IMR-90 (cell line): ENCODE measurements around the gene BICD2. TPM values are rescaled to one million over a fixed set of nuclear protein-coding genes. Genes with fewer than 3 reads are reported as not detected.

ENCODE experiments used
- ATAC-seq: fragments of 200-7000 bp; cut with Tn5 transposase; 2 replicates; pipeline ENCODE4 v1.9.1; 2020; ENCODE audit warnings: low read depth, mild to moderate bottlenecking, moderate library complexity
- BruUV-seq: library from RNA; stranded (reverse); fragments of 400-500 nt; replicated peaks from 2 replicates; lab custom pipeline; 2021; lab: Mats Ljungman, UMichigan
- CTCF ChIA-PET: fragments of 300-600 bp; formaldehyde crosslinking; extraction: SDS; loops from one replicate; lab custom pipeline; 2021; ENCODE audit warnings: antibody characterized with exemption; lab: Yijun Ruan, JAX
- POLR2A ChIA-PET: fragments of 300-600 bp; sonication (Branson Sonifier 250); formaldehyde crosslinking; loops from one replicate; lab custom pipeline; 2022; ENCODE audit warnings: antibody characterized with exemption; ENCODE audit not compliant: unreplicated experiment; lab: Charles Lee
- DNase-seq: peaks from one replicate; pipeline ENCODE4 v3.0.0; 2013
- H2AFZ ChIP-seq: replicated peaks from 2 replicates; pipeline ENCODE3; 2013; ENCODE audit warnings: low read length, mild to moderate bottlenecking; ENCODE audit not compliant: poor library complexity
- H2AK5ac ChIP-seq: 2 replicates; pipeline ENCODE4 v1.6.1; 2013; ENCODE audit warnings: low read depth, low read length, inconsistent platforms
- H2AK9ac ChIP-seq: replicated peaks from 2 replicates; pipeline ENCODE3; 2013; ENCODE audit warnings: mild to moderate bottlenecking, low read depth, low read length, moderate library complexity; ENCODE audit not compliant: poor library complexity
- H2BK120ac ChIP-seq: 2 replicates; pipeline ENCODE4 v1.6.1; 2013; ENCODE audit warnings: low read depth, low read length, inconsistent platforms
- H2BK15ac ChIP-seq: 3 replicates; pipeline ENCODE4 v1.6.1; 2013; ENCODE audit warnings: low read depth, low read length, inconsistent platforms
- H2BK20ac ChIP-seq: 2 replicates; pipeline ENCODE4 v1.6.1; 2013; ENCODE audit warnings: low read depth, mild to moderate bottlenecking, inconsistent platforms, low read length, moderate library complexity
- H2BK5ac ChIP-seq: 2 replicates; pipeline ENCODE4 v1.6.1; 2013; ENCODE audit warnings: mild to moderate bottlenecking, low read depth, low read length, inconsistent platforms; ENCODE audit not compliant: poor library complexity, severe bottlenecking
- H3K14ac ChIP-seq: replicated peaks from 2 replicates; pipeline ENCODE4 v1.6.1; 2013; ENCODE audit warnings: low read depth, low read length, inconsistent platforms
- H3K18ac ChIP-seq: 2 replicates; pipeline ENCODE4 v1.6.1; 2013; ENCODE audit warnings: low read depth, low read length, control low read depth
- H3K23ac ChIP-seq: 2 replicates; pipeline ENCODE4 v1.6.1; 2013; ENCODE audit warnings: low read depth, low read length, inconsistent platforms
- H3K27ac ChIP-seq: 2 replicates; pipeline ENCODE4 v1.5.1; 2013; ENCODE audit warnings: mild to moderate bottlenecking, control low read depth, low read length; ENCODE audit not compliant: insufficient read depth
- H3K27me3 ChIP-seq: 2 replicates; pipeline ENCODE4 v1.6.1; 2013; ENCODE audit warnings: low read length; ENCODE audit not compliant: control insufficient read depth, insufficient read depth
- H3K36me3 ChIP-seq: 2 replicates; pipeline ENCODE4 v1.6.1; 2013; ENCODE audit warnings: low read length, mixed read lengths; ENCODE audit not compliant: control insufficient read depth, insufficient read depth
- H3K4ac ChIP-seq: 2 replicates; pipeline ENCODE4 v1.6.1; 2013; ENCODE audit warnings: low read depth, low read length, inconsistent platforms
- H3K4me1 ChIP-seq: 2 replicates; pipeline ENCODE4 v1.6.1; 2013; ENCODE audit warnings: low read length, mixed read lengths; ENCODE audit not compliant: control insufficient read depth, insufficient read depth
- H3K4me2 ChIP-seq: 2 replicates; pipeline ENCODE4 v1.6.1; 2013; ENCODE audit warnings: low read depth, mild to moderate bottlenecking, control low read depth, low read length, moderate library complexity
- H3K4me3 ChIP-seq: 2 replicates; pipeline ENCODE4 v1.5.1; 2013; ENCODE audit warnings: low read depth, mild to moderate bottlenecking, control low read depth, low read length, moderate library complexity; ENCODE audit not compliant: insufficient read depth
- H3K56ac ChIP-seq: 2 replicates; pipeline ENCODE4 v1.6.1; 2013; ENCODE audit warnings: low read length, inconsistent platforms; ENCODE audit not compliant: insufficient read depth; ENCODE audit errors: extremely low read depth
- H3K79me1 ChIP-seq, 2 experiments: 2 replicates each; pipeline ENCODE4 v1.6.1; 2013; ENCODE audit warnings: low read length in 2 of 2, inconsistent platforms in 1 of 2, low read depth in 1 of 2
- H3K9ac ChIP-seq: 2 replicates; pipeline ENCODE4 v1.6.1; 2013; ENCODE audit warnings: low read depth, low read length, control low read depth
- H3K9me1 ChIP-seq: 2 replicates; pipeline ENCODE4 v1.6.1; 2013; ENCODE audit warnings: low read length, inconsistent platforms; ENCODE audit not compliant: insufficient read depth
- H3K9me3 ChIP-seq: 2 replicates; pipeline ENCODE4 v1.6.1; 2013; ENCODE audit warnings: low read length; ENCODE audit not compliant: control insufficient read depth, insufficient read depth
- H4K20me1 ChIP-seq: 2 replicates; pipeline ENCODE4 v1.6.1; 2013; ENCODE audit warnings: low read length, inconsistent platforms; ENCODE audit not compliant: insufficient read depth
- H4K5ac ChIP-seq: 2 replicates; pipeline ENCODE4 v1.6.1; 2013; ENCODE audit warnings: mild to moderate bottlenecking, low read depth, low read length, control low read depth
- H4K8ac ChIP-seq, 2 experiments: 2 replicates each; pipeline ENCODE4 v1.6.1; 2013; ENCODE audit warnings: low read depth in 2 of 2, low read length in 2 of 2, control low read depth in 1 of 2, inconsistent platforms in 1 of 2
- H4K91ac ChIP-seq: 2 replicates; pipeline ENCODE4 v1.6.1; 2013; ENCODE audit warnings: low read depth, low read length, inconsistent platforms; ENCODE audit not compliant: insufficient read depth
- BHLHE40 ChIP-seq: fragments of 150-350 bp; IDR thresholded peaks from 2 replicates; pipeline ENCODE4 v1.6.1; 2016; ENCODE audit warnings: mild to moderate bottlenecking, low read depth, low read length
- CEBPB ChIP-seq: IDR thresholded peaks from 2 replicates; pipeline ENCODE4 v1.6.1; 2012; ENCODE audit warnings: low read depth, low read length, improper control_type of control experiment
- CHD1 ChIP-seq: IDR thresholded peaks from 2 replicates; pipeline ENCODE4 v1.6.1; 2012; ENCODE audit warnings: low read depth, low read length, improper control_type of control experiment
- CTCF ChIP-seq: conservative IDR thresholded peaks from 2 replicates; pipeline ENCODE4 v1.5.1; 2012; ENCODE audit warnings: mild to moderate bottlenecking, low read depth, low read length, improper control_type of control experiment
- ELK1 ChIP-seq: fragments of 150-350 bp; IDR thresholded peaks from 2 replicates; pipeline ENCODE4 v1.6.1; 2016; ENCODE audit warnings: low read depth, mild to moderate bottlenecking, low read length, moderate library complexity, borderline replicate concordance
- FOS ChIP-seq: fragments of 150-350 bp; IDR thresholded peaks from 2 replicates; pipeline ENCODE4 v1.6.1; 2016; ENCODE audit warnings: low read depth, low read length
- MAFK ChIP-seq: IDR thresholded peaks from 2 replicates; pipeline ENCODE4 v1.6.1; 2012; ENCODE audit warnings: low read depth, low read length, improper control_type of control experiment
- MAZ ChIP-seq: IDR thresholded peaks from 2 replicates; pipeline ENCODE4 v1.6.1; 2012; ENCODE audit warnings: low read depth, mild to moderate bottlenecking, low read length, improper control_type of control experiment, moderate library complexity, borderline replicate concordance
- MXI1 ChIP-seq: IDR thresholded peaks from 2 replicates; pipeline ENCODE4 v1.6.1; 2012; ENCODE audit warnings: low read depth, mild to moderate bottlenecking, low read length, moderate library complexity, borderline replicate concordance
- NFE2L2 ChIP-seq: fragments of 150-350 bp; IDR thresholded peaks from 2 replicates; pipeline ENCODE4 v1.6.1; 2016; ENCODE audit warnings: low read depth, mild to moderate bottlenecking, low read length
- POLR2A ChIP-seq: IDR thresholded peaks from 2 replicates; pipeline ENCODE4 v1.6.1; 2012; ENCODE audit warnings: mild to moderate bottlenecking, low read depth, low read length
- RCOR1 ChIP-seq: IDR thresholded peaks from 2 replicates; pipeline ENCODE4 v1.6.1; 2012; ENCODE audit warnings: mild to moderate bottlenecking, low read length, improper control_type of control experiment; ENCODE audit not compliant: insufficient replicate concordance
- RFX5 ChIP-seq: IDR thresholded peaks from 2 replicates; pipeline ENCODE4 v1.8.0; 2012; ENCODE audit warnings: low read depth, mild to moderate bottlenecking, low read length, moderate library complexity
- SMC3 ChIP-seq: fragments of 150-350 bp; IDR thresholded peaks from 2 replicates; pipeline ENCODE4 v1.6.1; 2016; ENCODE audit warnings: low read depth, mild to moderate bottlenecking, antibody characterized with exemption, low read length, moderate library complexity
- dilution Hi-C: fragments of 300-500 bp; cut with HindIII; formaldehyde crosslinking; loops from one replicate; pipeline ENCODE4 v1.14.3; 2018; ENCODE audit warnings: low sequenced_read_pairs; ENCODE audit not compliant: unreplicated experiment
- in situ Hi-C: fragments of 300-500 bp; cut with MboI; formaldehyde crosslinking; loops from 3 replicates; pipeline ENCODE4 v1.14.3; 2019; ENCODE audit warnings: low sequenced_read_pairs, inconsistent platforms, mixed read lengths
- intact Hi-C: fragments of 100-400 bp; cut with micrococcal nuclease; formaldehyde crosslinking; loops from 2 replicates; pipeline ENCODE4 v1.10.0; 2022
- polyA plus RNA-seq, 3 experiments: library from polyadenylated mRNA; depleted of rRNA; stranded (reverse); fragments of >200 nt; gene quantifications; 2 replicates each; pipeline ENCODE4 v1.2.3, GENCODE V29; 2012; ENCODE audit warnings: low replicate concordance in 1 of 3
- total RNA-seq: library from RNA; depleted of rRNA; stranded (reverse); fragments of >200 nt; gene quantifications from 2 replicates; pipeline ENCODE4 v1.2.3, GENCODE V29; 2012

Gene BICD2
- total and polyA plus RNA-seq, 2 of the 4 experiments (the other 2 are of a cell fraction): 21.5 to 35.7 TPM

DNA sequence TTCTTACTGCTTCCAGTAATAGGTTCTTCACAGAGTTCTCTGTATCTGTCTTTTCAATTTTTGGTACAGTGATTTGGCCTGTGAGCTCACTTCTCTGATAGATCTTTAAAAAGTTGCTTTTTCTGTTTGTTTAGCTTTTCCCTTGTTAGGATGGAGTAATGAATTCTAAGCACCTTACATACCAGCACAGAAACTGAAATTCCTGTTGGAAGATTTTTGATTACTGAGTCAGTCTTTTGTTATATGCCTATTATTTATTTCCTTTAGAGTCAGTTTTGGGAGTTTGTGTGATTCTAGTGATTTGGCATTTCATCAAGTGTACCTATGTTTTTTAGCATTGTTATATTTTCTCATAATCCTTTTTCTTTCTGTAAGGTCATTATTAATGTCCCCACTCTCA is 57.1 kb downstream of the BICD2 start:
- H3K4me2 ChIP-seq: no peak overlapping the region

More for the DNA sequence above, 57.1 kb downstream of the BICD2 start:
- Histone ChIP-seq H3K9ac (no peak overlapping the region), H3K4me3 (no peak overlapping the region), H3K4me1 (no peaks in the 10 kb centered on the region), H4K91ac (no peak overlapping the region), H2AK9ac (no peak overlapping the region), H2AFZ (no peak overlapping the region), H4K20me1 (no peaks in the 10 kb centered on the region), H2BK120ac (no peak overlapping the region), H3K79me1 (no peaks in the 10 kb centered on the region), H2BK5ac (no peak overlapping the region), H4K5ac (no peak overlapping the region), H3K23ac (no peak overlapping the region), H2AK5ac (no peak overlapping the region), H3K27me3 (no peaks in the 10 kb centered on the region), H2BK20ac (no peak overlapping the region), H3K4ac (no peak overlapping the region), H2BK15ac (no peak overlapping the region), H3K56ac (no peak overlapping the region), H3K27ac (no peak overlapping the region), H3K9me1 (no peaks in the 10 kb centered on the region), H3K9me3 (no peaks in the 10 kb centered on the region), H3K36me3 (peaks cover 11% of the 10 kb centered on the region), H4K8ac (no peak overlapping the region), H3K18ac (no peak overlapping the region), H3K14ac (no peak overlapping the region)
- ATAC-seq: no peak; the same call in 1 of the 2 replicates
- in situ Hi-C loops: no loop called here
- intact Hi-C loops: no loop called here
- POLR2A ChIA-PET: interaction anchor here (0.6 kb wide), 1 partner anchor 11 kb away, joined by 3 read pairs; no protein-coding TSS in a partner anchor
- CTCF ChIA-PET: no interaction called here
- DNase-seq: no peak
- dilution Hi-C loops: no loop called here
- no peak for TF ChIP-seq BHLHE40
- TF ChIP-seq RCOR1: no peak
- TF ChIP-seq POLR2A: no peak
- no peak for TF ChIP-seq FOS
- no peak for TF ChIP-seq CEBPB
- no peak for TF ChIP-seq SMC3
- TF ChIP-seq MAFK: no peak
- no peak for TF ChIP-seq MXI1
- TF ChIP-seq RFX5: no peak
- no peak for TF ChIP-seq MAZ
- TF ChIP-seq CHD1: no peak
- no peak for TF ChIP-seq ELK1
- TF ChIP-seq CTCF: no peak
- no peak for TF ChIP-seq NFE2L2
- no TSS peak for BruUV-seq
